Measurements from ENCODE around the gene GNG13.
"Not testable (repeated sequence)": the region's sequence is repeated elsewhere in the genome, so short reads cannot be mapped to it uniquely, and the experiment has no call there.

The GNG13 gene

GRCh38 chr16:760065-760464, 40.5 kb downstream of the GNG13 start:
- DNase-seq, result no peak

GRCh38 chr16:759110-759910, 41.2 kb downstream of the GNG13 start:
- no peak for DNase-seq

GRCh38 chr16:756428-756827, 44.1 kb downstream of the GNG13 start:
- no peak for DNase-seq

DNA sequence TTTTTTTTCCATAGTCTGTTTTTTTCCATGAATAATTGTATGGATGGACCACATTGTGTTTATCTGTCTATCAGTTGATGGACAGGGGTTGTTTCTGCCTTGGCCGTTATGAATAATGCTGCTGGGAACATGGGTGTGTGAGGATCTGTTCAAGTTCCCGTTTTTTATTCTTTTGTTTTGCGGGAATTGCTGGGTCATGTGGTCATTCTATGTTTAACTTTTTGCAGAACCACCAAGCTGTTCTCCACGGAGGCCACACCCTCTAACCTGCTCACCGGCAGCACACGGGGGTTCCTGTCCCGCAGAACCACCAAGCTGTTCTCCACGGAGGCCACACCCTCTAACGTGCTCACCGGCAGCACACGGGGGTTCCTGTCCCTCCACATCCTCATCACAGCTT, 45.9 kb downstream of the GNG13 start:
- no peak for DNase-seq

DNA sequence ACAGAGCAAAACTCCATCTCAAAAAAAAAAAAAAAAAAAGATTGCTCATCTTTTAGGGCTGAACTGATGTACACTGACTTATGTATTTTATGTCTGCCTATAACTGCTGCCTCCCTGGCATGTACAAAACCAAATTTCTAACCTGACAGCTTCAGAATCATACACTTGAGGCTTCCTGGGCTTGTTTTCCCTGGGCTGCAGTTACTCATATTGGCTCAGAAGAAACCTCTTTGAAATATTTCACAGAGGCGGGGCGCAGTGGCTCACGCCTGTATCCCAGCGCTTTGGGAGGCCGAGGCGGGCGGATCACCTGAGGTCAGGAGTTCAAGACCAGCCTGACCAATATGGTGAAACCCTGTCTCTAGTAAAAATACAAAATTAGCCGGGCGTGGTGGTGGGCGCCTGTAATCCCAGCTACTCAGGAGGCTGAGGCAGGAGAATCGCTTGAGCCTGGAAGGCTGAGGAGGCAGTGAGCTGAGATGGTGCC, 46.4 kb downstream of the GNG13 start:
- not testable (repeated sequence) for DNase-seq

- no peak for DNase-seq
Observed at GRCh38 chr16:752007-752312, 48.6 kb downstream of the GNG13 start.

- no peak for DNase-seq
Observed at GRCh38 chr16:751152-752006, 49.2 kb downstream of the GNG13 start.

DNA sequence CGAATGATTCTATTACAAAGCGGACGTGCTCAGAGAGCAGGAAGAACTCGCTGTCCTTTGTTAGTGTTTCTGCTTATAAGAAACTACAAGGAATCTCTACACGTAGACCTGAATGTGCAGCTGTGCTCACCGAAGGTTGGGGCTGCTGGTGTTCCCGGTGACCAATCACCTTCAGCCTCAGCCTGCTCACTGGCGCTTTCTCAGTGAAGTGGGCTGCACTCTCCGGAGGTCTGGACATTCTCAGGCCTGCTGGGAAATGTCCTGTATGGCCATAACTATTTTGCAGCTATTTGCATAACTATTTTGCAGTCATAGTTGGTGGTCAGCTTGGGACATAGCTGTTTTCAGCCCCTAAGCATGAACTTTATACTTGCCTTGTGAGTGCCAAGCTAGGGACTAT, 50.0 kb downstream of the GNG13 start:
- no peak for DNase-seq

- no peak for DNase-seq
Observed at GRCh38 chr16:749010-749409, 51.5 kb downstream of the GNG13 start.
